Measurements from ENCODE around the gene DIS3L2. TPM values are rescaled to one million over a fixed set of nuclear protein-coding genes. Genes with fewer than 3 reads are reported as not detected.

DIS3L2 gene
- total RNA-seq, 2 donors from 2014 or later, result 39.5 to 42.4 TPM

DNA sequence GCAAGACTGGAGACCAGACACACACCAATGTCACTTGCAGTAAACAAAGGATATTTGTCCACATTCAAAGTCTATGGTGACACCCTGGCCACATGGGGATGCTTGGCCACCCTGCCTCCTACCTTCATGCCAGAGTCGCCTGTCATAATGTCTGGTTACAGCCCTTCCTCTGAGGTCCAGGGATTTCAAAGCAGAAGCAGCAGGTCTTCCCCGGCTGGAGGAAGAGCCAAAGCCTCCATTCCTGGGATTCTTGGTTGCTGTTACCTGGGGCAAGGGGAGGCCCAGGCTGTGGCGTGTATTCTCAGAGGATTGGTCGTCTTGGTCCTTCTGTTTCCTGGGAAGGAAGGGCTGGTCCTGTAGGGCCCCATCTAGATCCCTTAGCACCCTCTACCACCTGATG, 414.7 kb downstream of the DIS3L2 start:
- Mint-ChIP-seq H3K4me1 (no peaks in the 10 kb centered on the region), H3K36me3 (ENCODE audit: low read depth) (no peaks in the 10 kb centered on the region), H3K4me3 (no peak overlapping the region), H3K27ac (no peak overlapping the region), H3K9me3 (no peaks in the 10 kb centered on the region), H3K27me3 (ENCODE audit: insufficient read depth) (peaks cover under 1% of the 10 kb centered on the region)
- Histone ChIP-seq H3K27me3 (ENCODE audit: control insufficient read depth, insufficient read depth, low read length, poor library complexity, severe bottlenecking) (no peaks in the 10 kb centered on the region), H3K27ac (ENCODE audit: low read depth, low read length) (no peak overlapping the region), H3K4me1 (ENCODE audit: control insufficient read depth, insufficient read depth, low read length) (no peaks in the 10 kb centered on the region), H3K9me3 (ENCODE audit: control insufficient read depth, low read length) (no peaks in the 10 kb centered on the region), H3K4me3 (ENCODE audit: low read length) (no peak overlapping the region), H3K9ac (ENCODE audit: extremely low read depth, low read length, poor library complexity, severe bottlenecking) (no peak overlapping the region), H3K36me3 (ENCODE audit: control insufficient read depth, insufficient read depth, low read length) (no peaks in the 10 kb centered on the region)
- 91 to 93% methylated on average over 4 of the region's 4 CpGs for WGBS, 2 experiments (ENCODE audit: insufficient coverage in 1 of 2, insufficient read length in 1 of 2)
- TF ChIP-seq, protein P1, sequence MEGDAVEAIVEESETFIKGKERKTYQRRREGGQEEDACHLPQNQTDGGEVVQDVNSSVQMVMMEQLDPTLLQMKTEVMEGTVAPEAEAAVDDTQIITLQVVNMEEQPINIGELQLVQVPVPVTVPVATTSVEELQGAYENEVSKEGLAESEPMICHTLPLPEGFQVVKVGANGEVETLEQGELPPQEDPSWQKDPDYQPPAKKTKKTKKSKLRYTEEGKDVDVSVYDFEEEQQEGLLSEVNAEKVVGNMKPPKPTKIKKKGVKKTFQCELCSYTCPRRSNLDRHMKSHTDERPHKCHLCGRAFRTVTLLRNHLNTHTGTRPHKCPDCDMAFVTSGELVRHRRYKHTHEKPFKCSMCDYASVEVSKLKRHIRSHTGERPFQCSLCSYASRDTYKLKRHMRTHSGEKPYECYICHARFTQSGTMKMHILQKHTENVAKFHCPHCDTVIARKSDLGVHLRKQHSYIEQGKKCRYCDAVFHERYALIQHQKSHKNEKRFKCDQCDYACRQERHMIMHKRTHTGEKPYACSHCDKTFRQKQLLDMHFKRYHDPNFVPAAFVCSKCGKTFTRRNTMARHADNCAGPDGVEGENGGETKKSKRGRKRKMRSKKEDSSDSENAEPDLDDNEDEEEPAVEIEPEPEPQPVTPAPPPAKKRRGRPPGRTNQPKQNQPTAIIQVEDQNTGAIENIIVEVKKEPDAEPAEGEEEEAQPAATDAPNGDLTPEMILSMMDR (conservative IDR thresholded peaks at IDR 0.05), result no peak
- no peak for DNase-seq

DNA sequence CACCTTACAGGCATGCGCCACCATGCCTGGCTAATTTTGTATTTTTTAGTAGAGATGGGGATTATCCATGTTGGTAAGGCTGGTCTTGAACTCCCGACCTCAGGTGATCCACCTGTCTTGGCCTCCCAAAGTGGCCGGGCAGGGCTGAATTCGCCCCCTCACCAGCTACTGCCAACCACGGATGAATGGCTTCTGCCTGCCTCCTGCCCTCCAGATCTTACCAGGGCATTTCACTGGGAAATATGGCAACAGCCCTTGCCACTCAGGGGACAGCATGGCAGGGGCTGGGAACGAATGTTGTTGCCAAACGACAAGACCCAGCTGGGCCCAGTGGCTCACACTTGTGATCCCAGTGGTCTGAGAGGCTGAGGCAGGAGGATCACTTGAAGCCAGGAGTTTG, 415.2 kb downstream of the DIS3L2 start:
- Histone ChIP-seq H3K9ac (ENCODE audit: extremely low read depth, low read length, poor library complexity, severe bottlenecking) (no peak overlapping the region), H3K4me1 (ENCODE audit: control insufficient read depth, insufficient read depth, low read length) (no peaks in the 10 kb centered on the region), H3K4me3 (ENCODE audit: low read length) (no peak overlapping the region), H3K27ac (ENCODE audit: low read depth, low read length) (no peak overlapping the region), H3K27me3 (ENCODE audit: control insufficient read depth, insufficient read depth, low read length, poor library complexity, severe bottlenecking) (no peaks in the 10 kb centered on the region), H3K36me3 (ENCODE audit: control insufficient read depth, insufficient read depth, low read length) (no peaks in the 10 kb centered on the region), H3K9me3 (ENCODE audit: control insufficient read depth, low read length) (no peaks in the 10 kb centered on the region)
- Mint-ChIP-seq H3K4me3 (no peak overlapping the region), H3K9me3 (no peaks in the 10 kb centered on the region), H3K27ac (no peak overlapping the region), H3K36me3 (ENCODE audit: low read depth) (no peaks in the 10 kb centered on the region), H3K4me1 (no peaks in the 10 kb centered on the region), H3K27me3 (ENCODE audit: insufficient read depth) (peaks cover 3% of the 10 kb centered on the region)
- WGBS, 2 experiments (ENCODE audit: insufficient coverage in 1 of 2, insufficient read length in 1 of 2), result 91 to 93% methylated on average over 6 to 7 of the region's 7 CpGs
- DNase-seq, result no peak
- TF ChIP-seq, protein P1 (conservative IDR thresholded peaks at IDR 0.05), result no peak

DNA sequence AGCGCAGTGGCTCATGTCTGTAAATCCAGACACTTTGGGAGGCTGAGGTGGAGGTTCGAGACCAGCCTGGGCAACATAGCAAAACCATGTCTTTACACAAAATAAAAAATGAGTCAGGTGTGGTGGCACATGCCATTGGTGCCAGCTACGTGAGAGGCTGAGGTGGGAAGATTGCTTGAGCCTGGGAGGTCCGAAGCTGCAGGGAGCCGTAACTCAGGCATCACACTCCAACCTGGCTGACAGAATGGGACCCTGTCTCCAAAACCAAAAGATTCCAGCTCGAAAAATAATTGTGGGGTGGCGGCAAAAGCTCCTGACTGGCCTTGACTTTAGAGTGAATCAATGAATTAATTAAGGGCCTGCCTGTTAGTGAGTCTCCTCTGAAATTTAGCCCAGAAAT, 415.8 kb downstream of the DIS3L2 start:
- H3K4me1 ChIP-seq (ENCODE audit: control insufficient read depth, insufficient read depth, low read length), result no peaks in the 10 kb centered on the region
- no peak overlapping the region for H3K4me3 ChIP-seq (ENCODE audit: low read length)
- no peak overlapping the region for H3K9ac ChIP-seq (ENCODE audit: extremely low read depth, low read length, poor library complexity, severe bottlenecking)
- WGBS, 2 experiments (ENCODE audit: insufficient coverage in 1 of 2, insufficient read length in 1 of 2), result 86 to 93% methylated on average over 5 to 6 of the region's 7 CpGs
- DNase-seq, result no peak
- Mint-ChIP-seq H3K9me3 (no peaks in the 10 kb centered on the region), H3K27me3 (ENCODE audit: insufficient read depth) (peaks cover 9% of the 10 kb centered on the region), H3K4me3 (no peak overlapping the region), H3K36me3 (ENCODE audit: low read depth) (no peaks in the 10 kb centered on the region), H3K4me1 (peaks cover 3% of the 10 kb centered on the region), H3K27ac (no peak overlapping the region)
- H3K27ac ChIP-seq (ENCODE audit: low read depth, low read length), result no peak overlapping the region
- H3K36me3 ChIP-seq (ENCODE audit: control insufficient read depth, insufficient read depth, low read length), result no peaks in the 10 kb centered on the region
- TF ChIP-seq, protein P1 (conservative IDR thresholded peaks at IDR 0.05), result no peak
- H3K9me3 ChIP-seq (ENCODE audit: control insufficient read depth, low read length), result no peaks in the 10 kb centered on the region
- H3K27me3 ChIP-seq (ENCODE audit: control insufficient read depth, insufficient read depth, low read length, poor library complexity, severe bottlenecking), result no peaks in the 10 kb centered on the region

Data from endodermal cell (in vitro differentiated cells).